K562 (cell line): ENCODE data around the gene HADHA. TPM values are rescaled to one million over a fixed set of nuclear protein-coding genes. Genes with fewer than 3 reads are reported as not detected.

Source experiments
- BHLHE40 ChIP-seq: IDR thresholded peaks from 2 replicates; pipeline ENCODE4 v1.6.1; 2011; ENCODE audit warnings: low read length, improper control_type of control experiment
- ERF ChIP-seq: fragments of 450-650 bp; formaldehyde crosslinking; IDR thresholded peaks from 2 replicates; pipeline ENCODE4 v1.4.0; 2020; ENCODE audit warnings: mild to moderate bottlenecking, mixed read lengths
- HNRNPUL1 ChIP-seq: fragments of 200-400 bp; formaldehyde crosslinking; IDR thresholded peaks from 2 replicates; pipeline ENCODE4 v1.6.1; 2017; ENCODE audit warnings: low read length
- MGA ChIP-seq: fragments of 450-650 bp; IDR thresholded peaks from 2 replicates; pipeline ENCODE4 v1.6.1; 2016; ENCODE audit warnings: mild to moderate bottlenecking, moderate library complexity
- MNT ChIP-seq, 2 experiments: fragments of 450-650 bp; conservative IDR thresholded peaks; 2 replicates each; pipeline ENCODE4 v1.6.1; 2017; ENCODE audit warnings: mild to moderate bottlenecking in 2 of 2, moderate library complexity in 2 of 2
- RNF2 ChIP-seq: sonication (generic); IDR thresholded peaks from 2 replicates; pipeline ENCODE4 v1.6.1; 2016
- SMARCA5 ChIP-seq: fragments of 450-650 bp; IDR thresholded peaks from 2 replicates; pipeline ENCODE4 v1.6.1; 2016
- ZNF146 ChIP-seq: IDR thresholded peaks from one replicate; pipeline ENCODE4 v1.6.1; 2018; ENCODE audit warnings: missing compliant biosample characterization; ENCODE audit not compliant: unreplicated experiment
- ZNF518B ChIP-seq: fragments of 250-450 bp; sonication (Bioruptor Pico); IDR thresholded peaks from 2 replicates; pipeline ENCODE4 v1.5.0; 2021; ENCODE audit warnings: mild to moderate bottlenecking, moderate library complexity
- polyA plus RNA-seq, 8 experiments: library from polyadenylated mRNA; depleted of rRNA in 4 of 8; stranded (reverse) in 5 of 8; unstranded in 3 of 8; fragments of >200 nt; fragmentation: Nextera tagmentation in 2 of 8; fragmentation: Illumina TruSeq in 1 of 8; extraction: Ambion mirVana in 2 of 8; extraction: Trizol in 1 of 8; gene quantifications; 2 replicates each; pipeline versions ENCODE4 v1.2.1 to v1.2.3, GENCODE V29; 2011 to 2014; ENCODE audit warnings: inconsistent platforms in 1 of 8, missing spikeins in 1 of 8
- total RNA-seq, 7 experiments: library from RNA; depleted of rRNA in 6 of 7; stranded (reverse); fragments of >200 nt in 6 of 7; fragmentation: Illumina TruSeq in 2 of 7; extraction: Trizol in 2 of 7; gene quantifications; 2 replicates each; pipeline versions ENCODE4 v1.2.1 to v1.2.3, GENCODE V29; 2011 to 2021; ENCODE audit warnings: low replicate concordance in 1 of 7

The HADHA gene
- total and polyA plus RNA-seq, 9 of the 15 experiments (the other 6 are each of a cell fraction or from before 2014, with no cell fraction given), result 145 to 326 (median 202) TPM

GRCh38 chr2:26246818-26247217, 2.4 kb upstream of the HADHA start (continued):
- TF ChIP-seq MNT (conservative IDR thresholded peaks at IDR 0.05), result peak; percentile 86 to 87
- no peak for TF ChIP-seq ZNF146 (CRISPR knock-in tag)
- peak; percentile 72 for TF ChIP-seq MGA
- peak; percentile 26; the same call in 1 of the 2 replicates for TF ChIP-seq RNF2
- TF ChIP-seq SMARCA5, result no peak
- no peak for TF ChIP-seq ZNF518B
- no peak for TF ChIP-seq HNRNPUL1
- peak; percentile 77 for TF ChIP-seq BHLHE40
- TF ChIP-seq ERF (CRISPR knock-in tag), result no peak
